NK-92 treated with Interleukin-12 subunit alpha and Interleukin-12 subunit beta, amount 100 ng/mL, for 24 hours (cell line): ENCODE measurements around the gene RHBDL1.

Source experiments
- DNase-seq: peaks from one replicate; lab custom pipeline; 2025; lab: John Stamatoyannopoulos, UW

RHBDL1 gene

GRCh38 chr16:657487-657886 lies 18.0 kb upstream of the RHBDL1 start:
- no peak for DNase-seq

GRCh38 chr16:658679-659571 lies 16.5 kb upstream of the RHBDL1 start:
- DNase-seq: no peak

- no peak for DNase-seq
These were observed 15.9 kb upstream of the RHBDL1 start for GRCh38 chr16:659618-660017.

GRCh38 chr16:660132-660458 lies 15.4 kb upstream of the RHBDL1 start:
- no peak for DNase-seq

- peak; percentile 29 for DNase-seq
These were observed 14.8 kb upstream of the RHBDL1 start for GRCh38 chr16:660459-661183.

- DNase-seq: no peak
These were observed 14.2 kb upstream of the RHBDL1 start for GRCh38 chr16:661184-661821.

- no peak for DNase-seq
These were observed 13.4 kb upstream of the RHBDL1 start for GRCh38 chr16:662095-662494.

- no peak for DNase-seq
These were observed 12.9 kb upstream of the RHBDL1 start for GRCh38 chr16:662597-662996.

GRCh38 chr16:666572-666971 lies 8.9 kb upstream of the RHBDL1 start:
- no peak for DNase-seq

GRCh38 chr16:667113-667779 lies 8.2 kb upstream of the RHBDL1 start:
- DNase-seq: no peak

GRCh38 chr16:667780-668518 lies 7.5 kb upstream of the RHBDL1 start, which contains the start of gene RHOT2:
Gene RHOT2 (plus strand): TSS chr16:668132. CDS start chr16:668200, 68 bp downstream.
- DNase-seq: peak; percentile 83

- no peak for DNase-seq
These were observed 6.8 kb upstream of the RHBDL1 start for GRCh38 chr16:668519-669171.

GRCh38 chr16:669666-670065 lies 5.8 kb upstream of the RHBDL1 start:
- DNase-seq: no peak

- no peak for DNase-seq
These were observed 4.8 kb upstream of the RHBDL1 start for GRCh38 chr16:670485-671352.

- DNase-seq: no peak
These were observed 3.9 kb upstream of the RHBDL1 start for GRCh38 chr16:671353-672131.

- no peak for DNase-seq
These were observed 3.1 kb upstream of the RHBDL1 start for GRCh38 chr16:672371-672770.

- DNase-seq: no peak
These were observed 2.6 kb upstream of the RHBDL1 start for GRCh38 chr16:672851-673250.

GRCh38 chr16:673399-673991 lies 2.0 kb upstream of the RHBDL1 start:
- no peak for DNase-seq
